HCT116 (cell line): ENCODE measurements around the gene NEDD4L. TPM values are rescaled to one million over a fixed set of nuclear protein-coding genes. Genes with fewer than 3 reads are reported as not detected.

Source experiments
- ATAC-seq: fragments of 200-7000 bp; cut with Tn5 transposase; 2 replicates; pipeline ENCODE4 v1.9.1; 2020; ENCODE audit warnings: mild to moderate bottlenecking, moderate library complexity
- BruUV-seq: library from RNA; stranded (reverse); fragments of 400-500 nt; replicated peaks from 2 replicates; lab custom pipeline; 2021; lab: Mats Ljungman, UMichigan
- CTCF ChIA-PET: fragments of 300-600 bp; sonication (Branson Sonifier 250); formaldehyde crosslinking; loops from one replicate; lab custom pipeline; 2021; ENCODE audit warnings: antibody characterized with exemption; lab: Charles Lee
- POLR2A ChIA-PET: fragments of 300-600, 350-600 bp; sonication (Branson Sonifier 250); formaldehyde crosslinking; loops from one replicate; lab custom pipeline; 2021; ENCODE audit warnings: antibody characterized with exemption; lab: Charles Lee
- RAD21 ChIA-PET, 2 experiments: fragments of 300-600 bp; sonication (Branson Sonifier 250); formaldehyde crosslinking; loops; one replicate each; lab custom pipeline; 2023; ENCODE audit warnings: low total read pairs in 2 of 2; ENCODE audit not compliant: uncharacterized antibody in 2 of 2, unreplicated experiment in 2 of 2, low non-redundant PET in 1 of 2; lab: Charles Lee
- DNase-seq: peaks from one replicate; pipeline ENCODE4 v3.0.0-alpha.2; 2010; ENCODE audit warnings: low read depth, low spot score
- H2AFZ ChIP-seq: fragments of 200-600 bp; shearing (Covaris generic), sonication (generic); 2 replicates; pipeline ENCODE4 v1.6.1; 2017; ENCODE audit warnings: low read depth, mixed run types, mixed read lengths, antibody characterized with exemption, low read length; ENCODE audit not compliant: poor library complexity, severe bottlenecking
- H3K27ac ChIP-seq: 2 replicates; pipeline ENCODE4 v1.5.1; 2012; ENCODE audit warnings: low read depth, low read length
- H3K27me3 ChIP-seq: fragments of 200-600 bp; sonication (generic); 2 replicates; pipeline ENCODE4 v1.6.1; 2016; ENCODE audit warnings: mixed run types, low read length, mixed read lengths; ENCODE audit not compliant: insufficient read depth
- H3K36me3 ChIP-seq, 2 experiments: fragments of 200-500 bp in 1 of 2; fragments of 200-600 bp in 1 of 2; sonication (Bioruptor generic) in 1 of 2; sonication (generic) in 1 of 2; 2 replicates each; pipeline versions ENCODE4 v1.5.1 to v1.6.1; 2014 to 2016; ENCODE audit warnings: low read length in 2 of 2, inconsistent platforms in 1 of 2, mixed read lengths in 1 of 2, mixed run types in 1 of 2; ENCODE audit not compliant: insufficient read depth in 2 of 2, control insufficient read depth in 1 of 2
- H3K4me1 ChIP-seq, 2 experiments: fragments of 200-600 bp in 1 of 2; sonication (generic) in 1 of 2; 2 replicates each; pipeline versions ENCODE4 v1.5.1 to v1.6.1; 2012 to 2017; ENCODE audit warnings: low read length in 2 of 2, inconsistent platforms in 1 of 2, mild to moderate bottlenecking in 1 of 2, mixed read lengths in 1 of 2, mixed run types in 1 of 2, moderate library complexity in 1 of 2; ENCODE audit not compliant: insufficient read depth in 2 of 2, control insufficient read depth in 1 of 2
- H3K4me2 ChIP-seq: fragments of 200-600 bp; sonication (generic); 2 replicates; pipeline ENCODE4 v1.6.1; 2017; ENCODE audit warnings: mixed run types, low read length, mixed read lengths
- H3K4me3 ChIP-seq, 2 experiments: fragments of 200-600 bp in 1 of 2; sonication (generic) in 1 of 2; replicated peaks in 1 of 2; 2 replicates each; pipeline ENCODE4 v1.5.1; 2011 to 2016; ENCODE audit warnings: low read length in 2 of 2, control low read depth in 1 of 2, low read depth in 1 of 2, mild to moderate bottlenecking in 1 of 2, mixed read lengths in 1 of 2, mixed run types in 1 of 2
- H3K79me2 ChIP-seq: fragments of 200-600 bp; sonication (generic); 2 replicates; pipeline ENCODE4 v1.6.1; 2017; ENCODE audit warnings: mild to moderate bottlenecking, mixed run types, low read length, moderate library complexity, mixed read lengths; ENCODE audit not compliant: insufficient read depth
- H3K9ac ChIP-seq: fragments of 200-600 bp; sonication (generic); 2 replicates; pipeline ENCODE4 v1.6.1; 2016; ENCODE audit warnings: low read length, mixed read lengths
- H3K9me2 ChIP-seq: fragments of 200-600 bp; sonication (generic), shearing (Covaris generic); 2 replicates; pipeline ENCODE4 v1.6.1; 2017; ENCODE audit warnings: mixed run types, mild to moderate bottlenecking, moderate library complexity; ENCODE audit not compliant: insufficient read depth
- H3K9me3 ChIP-seq, 2 experiments: fragments of 200-500 bp in 1 of 2; fragments of 200-600 bp in 1 of 2; sonication (Bioruptor generic) in 1 of 2; sonication (generic) in 1 of 2; 2 replicates each; pipeline ENCODE4 v1.6.1; 2014 to 2017; ENCODE audit warnings: low read length in 2 of 2, mixed read lengths in 2 of 2, inconsistent platforms in 1 of 2, low read depth in 1 of 2, mild to moderate bottlenecking in 1 of 2, mixed run types in 1 of 2, moderate library complexity in 1 of 2; ENCODE audit not compliant: control insufficient read depth in 1 of 2, insufficient read depth in 1 of 2
- H4K20me1 ChIP-seq: fragments of 200-600 bp; sonication (generic), shearing (Covaris generic); 2 replicates; pipeline ENCODE4 v1.6.1; 2017; ENCODE audit warnings: mixed run types, mild to moderate bottlenecking, moderate library complexity; ENCODE audit not compliant: insufficient read depth
- CBX3 ChIP-seq: IDR thresholded peaks from 2 replicates; pipeline ENCODE4 v1.6.1; 2012; ENCODE audit warnings: low read depth
- CEBPB ChIP-seq: IDR thresholded peaks from 2 replicates; pipeline ENCODE4 v1.6.1; 2012; ENCODE audit warnings: low read depth
- EGR1 ChIP-seq: IDR thresholded peaks from 2 replicates; pipeline ENCODE4 v1.6.1; 2012; ENCODE audit warnings: low read depth
- JUND ChIP-seq: IDR thresholded peaks from 2 replicates; pipeline ENCODE4 v1.6.1; 2012
- SRF ChIP-seq: IDR thresholded peaks from 2 replicates; pipeline ENCODE4 v1.6.1; 2012; ENCODE audit warnings: low read depth
- YY1 ChIP-seq: IDR thresholded peaks from 2 replicates; pipeline ENCODE4 v1.6.1; 2011; ENCODE audit warnings: low read length, low read depth, moderate library complexity, mild to moderate bottlenecking; ENCODE audit not compliant: insufficient replicate concordance; ENCODE audit errors: extremely low read depth
- ZNF274 ChIP-seq: fragments of 200-500 bp; sonication (Bioruptor generic); IDR thresholded peaks from 2 replicates; pipeline ENCODE4 v1.6.1; 2014; ENCODE audit warnings: mild to moderate bottlenecking, low read depth, low read length, inconsistent platforms
- intact Hi-C: fragments of 100-400 bp; cut with micrococcal nuclease; formaldehyde crosslinking; loops from 2 replicates; pipeline ENCODE4 v1.10.0; 2022
- total RNA-seq: library from RNA; stranded (reverse); gene quantifications from one replicate; pipeline ENCODE4 v1.2.1, GENCODE V29; 2021; ENCODE audit not compliant: unreplicated experiment
- TF ChIP-seq, protein P1 (sequence below): IDR thresholded peaks from 2 replicates; pipeline ENCODE4 v1.6.1; 2012; ENCODE audit warnings: low read depth
- TF ChIP-seq, protein P2 (sequence below): IDR thresholded peaks from 2 replicates; pipeline ENCODE4 v1.6.1; 2012

The NEDD4L gene
- total RNA-seq, 1 experiment from 2014 or later = 41.5 TPM

DNA sequence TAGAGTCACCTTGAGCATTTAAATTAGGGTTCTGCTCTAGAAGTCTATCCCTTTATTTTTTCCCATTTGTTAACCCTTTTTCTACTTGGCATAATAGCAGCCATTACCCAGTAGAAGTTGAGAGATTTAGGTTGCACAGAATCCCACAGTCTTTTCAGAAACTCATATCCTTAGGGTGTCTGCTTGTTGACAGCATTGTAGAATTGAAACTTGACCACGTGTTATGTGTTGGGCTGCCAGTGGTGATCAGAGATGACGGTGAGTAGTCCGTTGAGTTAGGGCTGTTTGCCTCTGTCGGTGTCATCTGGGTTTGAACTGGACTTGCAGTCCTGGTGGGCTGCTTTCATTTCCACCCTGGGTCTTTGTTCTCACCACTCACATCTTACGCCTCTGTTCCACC, 114.4 kb downstream of the NEDD4L start:
- ATAC-seq = no peak
- ChIA-PET CTCF (no interaction called here), RAD21 (no interaction called here)
- H3K79me2 ChIP-seq = no peaks in the 10 kb centered on the region
- TF ChIP-seq, protein P1, sequence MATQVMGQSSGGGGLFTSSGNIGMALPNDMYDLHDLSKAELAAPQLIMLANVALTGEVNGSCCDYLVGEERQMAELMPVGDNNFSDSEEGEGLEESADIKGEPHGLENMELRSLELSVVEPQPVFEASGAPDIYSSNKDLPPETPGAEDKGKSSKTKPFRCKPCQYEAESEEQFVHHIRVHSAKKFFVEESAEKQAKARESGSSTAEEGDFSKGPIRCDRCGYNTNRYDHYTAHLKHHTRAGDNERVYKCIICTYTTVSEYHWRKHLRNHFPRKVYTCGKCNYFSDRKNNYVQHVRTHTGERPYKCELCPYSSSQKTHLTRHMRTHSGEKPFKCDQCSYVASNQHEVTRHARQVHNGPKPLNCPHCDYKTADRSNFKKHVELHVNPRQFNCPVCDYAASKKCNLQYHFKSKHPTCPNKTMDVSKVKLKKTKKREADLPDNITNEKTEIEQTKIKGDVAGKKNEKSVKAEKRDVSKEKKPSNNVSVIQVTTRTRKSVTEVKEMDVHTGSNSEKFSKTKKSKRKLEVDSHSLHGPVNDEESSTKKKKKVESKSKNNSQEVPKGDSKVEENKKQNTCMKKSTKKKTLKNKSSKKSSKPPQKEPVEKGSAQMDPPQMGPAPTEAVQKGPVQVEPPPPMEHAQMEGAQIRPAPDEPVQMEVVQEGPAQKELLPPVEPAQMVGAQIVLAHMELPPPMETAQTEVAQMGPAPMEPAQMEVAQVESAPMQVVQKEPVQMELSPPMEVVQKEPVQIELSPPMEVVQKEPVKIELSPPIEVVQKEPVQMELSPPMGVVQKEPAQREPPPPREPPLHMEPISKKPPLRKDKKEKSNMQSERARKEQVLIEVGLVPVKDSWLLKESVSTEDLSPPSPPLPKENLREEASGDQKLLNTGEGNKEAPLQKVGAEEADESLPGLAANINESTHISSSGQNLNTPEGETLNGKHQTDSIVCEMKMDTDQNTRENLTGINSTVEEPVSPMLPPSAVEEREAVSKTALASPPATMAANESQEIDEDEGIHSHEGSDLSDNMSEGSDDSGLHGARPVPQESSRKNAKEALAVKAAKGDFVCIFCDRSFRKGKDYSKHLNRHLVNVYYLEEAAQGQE = no peak
- TF ChIP-seq EGR1 = no peak
- no peak for TF ChIP-seq ZNF274
- TF ChIP-seq CEBPB = no peak
- TF ChIP-seq, protein P2, sequence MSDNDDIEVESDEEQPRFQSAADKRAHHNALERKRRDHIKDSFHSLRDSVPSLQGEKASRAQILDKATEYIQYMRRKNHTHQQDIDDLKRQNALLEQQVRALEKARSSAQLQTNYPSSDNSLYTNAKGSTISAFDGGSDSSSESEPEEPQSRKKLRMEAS = no peak
- TF ChIP-seq JUND = no peak
- no peak for TF ChIP-seq CBX3
- TF ChIP-seq YY1 = no peak
- no peak for TF ChIP-seq SRF
- TF ChIP-seq, all 23 proteins: peak for 0
- H3K27me3 ChIP-seq = no peaks in the 10 kb centered on the region
- H3K27ac ChIP-seq = no peak overlapping the region
- no TSS peak for BruUV-seq
- no peaks in the 10 kb centered on the region for H3K9me3 ChIP-seq
- no peak overlapping the region for H2AFZ ChIP-seq
- no peaks in the 10 kb centered on the region for H4K20me1 ChIP-seq
- no peak overlapping the region for H3K9ac ChIP-seq
- DNase-seq = no peak
- H3K9me2 ChIP-seq = no peaks in the 10 kb centered on the region
- intact Hi-C loops = no loop called here
- no peak overlapping the region for H3K4me3 ChIP-seq
- 0 out of 4 replicates have a peak, but pooled peaks cover 0 to 4% of the 10 kb centered on the region in 2 experiments for H3K4me1 ChIP-seq
- no peaks in the 10 kb centered on the region for H3K36me3 ChIP-seq
- H3K4me2 ChIP-seq = no peak overlapping the region
- POLR2A ChIA-PET = no interaction called here
